NCI-H1694 treated with DMSO at 0.1 percent for 48 hours (cell line): ENCODE measurements around the gene MED9.

Experiments used
- DNase-seq: peaks from one replicate; lab custom pipeline; 2025; lab: John Stamatoyannopoulos, UW

Gene MED9

DNA sequence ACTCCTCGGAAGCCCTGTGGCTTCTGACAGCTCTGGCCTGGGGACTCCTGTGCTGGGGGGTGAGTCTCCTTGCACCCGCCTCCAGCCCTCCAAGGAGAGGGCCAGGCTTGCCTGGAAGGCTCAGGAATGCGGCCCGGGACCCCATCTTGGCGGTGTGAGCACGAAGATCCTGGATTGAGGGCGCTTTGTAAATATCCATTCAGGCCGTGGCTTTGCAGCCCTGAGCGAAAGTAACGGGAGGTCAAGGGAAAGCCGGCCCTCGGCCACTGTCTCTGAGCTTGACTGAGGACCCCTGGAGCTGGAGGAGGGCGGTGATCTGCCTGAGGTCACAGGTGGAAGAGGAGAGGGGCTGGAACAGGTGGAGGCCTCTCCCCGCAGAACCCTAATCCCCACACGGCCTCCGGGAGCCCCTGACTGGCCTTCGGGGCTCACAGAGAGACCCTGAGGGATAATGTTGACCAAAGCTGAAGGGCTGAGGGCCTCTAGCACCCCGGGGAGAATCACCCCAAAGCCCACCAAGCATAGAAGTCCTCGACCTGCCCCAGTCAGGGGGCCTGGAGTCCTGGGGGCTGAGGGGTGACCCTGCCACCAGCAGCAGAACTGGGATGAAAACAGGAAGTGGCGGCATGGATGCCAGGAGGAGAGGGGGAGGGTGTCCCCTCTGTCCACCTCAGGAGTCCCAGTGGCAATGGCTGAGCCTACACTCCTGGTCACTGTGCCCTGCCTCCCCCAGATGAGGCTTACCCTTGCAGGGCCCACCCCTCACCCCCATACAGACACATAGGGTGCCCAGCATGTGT is 27.7 kb downstream of the MED9 start:
- DNase-seq = no peak

DNA sequence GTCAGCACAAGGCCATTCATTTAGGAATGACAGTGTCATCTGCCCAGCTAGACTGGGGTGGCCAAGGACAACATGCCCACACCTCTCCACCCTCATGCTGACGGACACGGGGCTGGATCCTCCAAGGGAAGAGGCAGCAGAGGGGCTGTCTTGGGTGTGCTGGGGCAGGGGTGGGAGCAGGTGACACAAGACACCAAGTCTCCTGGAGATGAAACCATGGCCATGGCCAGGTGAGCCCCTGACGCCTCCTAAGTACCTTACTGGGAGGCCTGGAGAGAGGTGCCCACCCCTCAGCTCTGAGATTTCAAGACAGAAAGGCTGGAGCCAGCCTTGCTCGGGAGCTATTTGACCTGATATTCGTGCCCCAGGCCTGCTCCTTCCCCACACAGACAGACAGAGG is 28.4 kb downstream of the MED9 start:
- DNase-seq = no peak

- no peak for DNase-seq
These were observed 28.9 kb downstream of the MED9 start for GRCh38 chr17:17505610-17506171.

DNA sequence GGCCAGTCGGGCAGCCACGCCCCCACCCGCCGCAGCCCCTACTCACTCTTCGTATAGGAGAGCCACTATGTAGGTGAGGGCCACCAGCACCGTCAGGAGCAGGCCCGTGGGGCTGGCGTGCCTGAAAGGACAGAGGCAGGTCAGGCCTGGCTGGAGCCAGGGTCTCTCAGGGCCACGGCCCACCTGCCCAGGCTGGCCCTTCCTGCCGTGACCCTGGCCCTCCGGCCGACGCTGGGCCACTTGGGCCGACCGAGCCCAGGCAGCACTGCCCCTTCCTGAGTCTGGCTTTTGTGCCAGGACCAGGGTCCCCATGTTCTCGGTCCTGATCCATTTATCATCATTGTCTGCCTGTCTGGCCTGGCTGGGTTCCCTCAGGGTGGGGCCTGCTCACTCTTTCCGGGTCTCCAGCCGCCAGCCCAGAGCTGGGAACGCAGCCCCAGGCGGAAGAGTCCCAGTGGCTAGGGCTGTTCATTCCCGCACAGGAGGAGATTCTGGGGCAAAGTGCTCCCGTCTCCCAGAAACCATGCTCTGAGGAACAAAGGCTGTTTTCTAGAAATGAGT is 29.5 kb downstream of the MED9 start:
- DNase-seq = no peak

DNA sequence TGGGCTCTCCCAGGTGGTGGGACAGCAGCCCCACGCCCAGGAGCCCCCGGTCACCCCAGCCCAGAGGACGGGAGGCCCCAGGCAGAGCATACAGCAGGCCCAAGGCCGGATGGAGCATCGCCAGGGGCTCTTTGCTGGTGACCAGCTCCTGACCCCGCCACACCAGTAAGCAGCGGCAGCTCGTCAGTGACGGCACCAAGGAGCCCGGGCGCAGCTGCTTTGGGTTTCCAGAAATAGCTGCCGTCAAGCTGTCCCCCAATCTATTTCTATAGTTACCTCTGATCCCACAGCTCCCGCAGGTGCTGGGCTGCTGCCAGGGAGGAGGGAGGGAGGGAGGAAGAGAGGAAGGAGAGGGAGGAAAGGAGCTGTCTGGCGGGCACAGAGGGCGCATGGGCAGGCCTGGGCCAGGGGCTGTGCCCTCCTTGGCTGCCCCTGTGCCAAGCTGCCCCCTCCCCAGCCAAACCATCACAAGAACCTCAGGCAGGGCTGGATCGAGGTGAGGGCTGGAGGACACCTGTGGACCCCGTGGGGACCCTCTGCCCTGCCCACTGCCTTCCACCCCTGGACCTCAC is 30.2 kb downstream of the MED9 start:
- DNase-seq = peak; percentile 23

GRCh38 chr17:17507465-17508011 is 30.7 kb downstream of the MED9 start:
- peak; percentile 43 for DNase-seq

DNA sequence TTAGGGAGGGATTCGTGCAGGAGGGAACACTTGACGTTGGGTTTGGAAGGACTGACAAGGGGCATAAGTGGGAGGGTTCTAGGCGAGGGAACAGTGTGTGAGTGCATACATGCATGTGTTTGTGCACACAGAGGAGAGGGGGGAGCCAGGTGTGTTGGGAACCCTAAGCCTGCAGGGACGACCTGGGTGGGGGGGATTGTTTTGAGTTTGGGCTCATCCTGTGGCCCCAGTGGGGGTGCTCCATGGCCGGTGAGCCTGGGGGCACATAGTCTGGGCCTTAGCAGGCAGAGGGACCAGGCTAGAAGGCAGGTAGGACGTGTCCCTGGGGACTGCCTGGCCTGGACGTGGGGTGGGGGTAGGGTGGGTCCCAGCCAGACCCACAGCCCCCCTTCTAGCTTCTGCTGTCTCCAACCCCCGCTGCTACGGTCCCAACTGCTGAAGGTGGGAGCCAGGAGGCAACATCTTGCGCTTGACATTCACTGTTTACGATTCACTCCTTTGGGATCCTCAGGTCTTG is 31.3 kb downstream of the MED9 start:
- no peak for DNase-seq

- no peak for DNase-seq
These were observed 32.1 kb downstream of the MED9 start for GRCh38 chr17:17508646-17509591.

DNA sequence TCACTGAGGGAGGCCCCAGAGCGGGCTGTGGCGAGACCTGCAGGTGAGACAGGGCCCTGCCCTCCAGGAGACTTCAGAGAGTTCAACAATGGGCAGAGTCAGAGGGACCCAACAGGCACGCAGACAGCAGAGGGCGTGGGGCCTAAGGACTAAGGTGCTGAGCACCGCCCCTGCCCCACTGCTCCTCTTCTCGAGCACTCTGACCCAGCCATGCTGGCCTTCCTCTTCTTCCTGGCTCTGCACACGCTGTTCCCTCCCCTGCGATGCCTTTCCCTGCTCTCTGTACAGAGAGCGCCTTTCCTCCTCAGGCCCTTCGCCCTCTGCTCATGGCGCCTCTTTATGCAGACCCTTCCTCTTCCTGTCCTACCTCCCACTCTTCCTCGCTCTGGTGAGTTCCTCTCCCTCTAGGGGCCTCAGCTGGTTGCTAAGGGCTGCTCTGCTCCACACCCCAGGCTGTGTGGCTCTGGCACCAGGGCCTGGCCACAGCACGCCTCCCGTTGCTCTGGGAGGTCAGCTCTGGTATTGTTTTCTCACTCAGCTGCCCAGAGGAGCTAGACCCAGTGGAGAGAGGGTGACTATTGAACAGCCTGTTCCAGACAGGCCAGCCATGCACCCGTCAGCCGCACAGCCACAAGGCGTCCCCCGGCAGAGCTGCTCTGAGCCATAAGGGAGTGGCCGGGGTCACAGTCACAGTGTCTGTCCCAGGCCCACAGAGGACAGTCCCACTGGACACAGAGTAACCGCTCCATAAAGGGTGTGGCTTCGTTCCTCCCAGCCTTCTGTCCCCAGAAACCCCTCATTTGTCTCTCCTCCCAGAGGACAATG is 33.0 kb downstream of the MED9 start:
- no peak for DNase-seq

DNA sequence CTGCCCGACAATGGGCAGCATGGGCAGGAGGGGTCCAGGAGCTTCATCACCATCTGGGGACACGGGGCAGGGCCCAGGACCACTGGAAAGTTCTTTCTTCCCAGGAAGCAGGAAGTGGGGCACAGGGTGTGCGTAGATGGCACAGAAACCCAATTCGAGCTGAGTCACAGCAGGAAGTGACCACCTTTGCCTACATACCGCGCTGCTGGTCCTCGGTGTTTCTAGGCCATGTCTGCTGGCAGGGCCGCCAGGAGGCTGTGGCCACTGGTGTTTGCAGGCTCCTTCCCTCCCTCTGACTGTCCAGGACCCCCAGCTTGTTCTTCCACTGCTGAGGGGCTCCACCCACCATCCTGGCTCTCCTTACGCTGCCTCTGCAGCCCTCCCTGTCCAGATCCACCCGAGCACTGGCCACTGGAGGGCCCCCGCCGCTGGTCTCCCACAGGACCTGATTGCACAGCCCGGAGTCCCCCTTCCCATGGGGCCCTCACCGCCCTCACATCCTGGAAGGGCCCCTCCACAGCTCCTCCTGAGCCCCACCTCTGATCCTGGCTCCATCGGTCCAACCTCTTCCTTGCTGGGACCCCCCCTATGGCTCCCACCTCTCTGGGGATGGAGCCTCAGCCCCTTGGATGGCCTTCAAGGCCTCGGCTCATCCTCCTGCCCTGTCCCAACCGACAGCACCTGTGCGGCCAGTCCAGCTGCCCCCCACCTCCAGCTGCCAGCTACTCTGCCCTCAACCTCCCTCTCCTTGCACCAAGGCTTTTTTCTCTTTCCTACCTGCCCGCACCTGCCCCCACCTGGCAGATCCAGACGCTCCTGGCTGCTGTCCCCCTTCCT is 33.9 kb downstream of the MED9 start:
- no peak for DNase-seq

DNA sequence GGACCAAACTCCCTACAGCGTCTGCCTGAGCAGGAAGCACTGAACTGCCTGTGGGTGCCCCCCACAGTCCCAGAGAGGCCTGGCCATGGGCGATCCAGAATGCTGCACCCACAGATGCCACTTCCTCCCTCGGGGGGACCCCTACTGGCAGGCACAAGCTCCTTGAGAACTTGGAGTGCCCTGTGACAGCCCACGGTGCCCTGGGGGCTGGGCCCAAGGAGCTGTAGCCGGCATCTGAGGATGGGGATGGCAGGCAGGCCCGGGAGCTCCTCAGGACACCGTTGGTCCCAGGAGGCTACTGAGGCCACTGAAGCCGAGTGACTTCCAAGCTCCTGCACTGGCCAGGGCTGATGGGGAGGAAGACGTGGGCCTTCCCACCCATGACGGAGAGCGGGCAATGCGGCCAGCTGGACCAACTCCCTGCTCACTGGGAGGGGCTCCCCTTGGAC is 34.5 kb downstream of the MED9 start:
- DNase-seq = no peak

- DNase-seq = no peak
These were observed 35.4 kb downstream of the MED9 start for GRCh38 chr17:17511881-17512858.

DNA sequence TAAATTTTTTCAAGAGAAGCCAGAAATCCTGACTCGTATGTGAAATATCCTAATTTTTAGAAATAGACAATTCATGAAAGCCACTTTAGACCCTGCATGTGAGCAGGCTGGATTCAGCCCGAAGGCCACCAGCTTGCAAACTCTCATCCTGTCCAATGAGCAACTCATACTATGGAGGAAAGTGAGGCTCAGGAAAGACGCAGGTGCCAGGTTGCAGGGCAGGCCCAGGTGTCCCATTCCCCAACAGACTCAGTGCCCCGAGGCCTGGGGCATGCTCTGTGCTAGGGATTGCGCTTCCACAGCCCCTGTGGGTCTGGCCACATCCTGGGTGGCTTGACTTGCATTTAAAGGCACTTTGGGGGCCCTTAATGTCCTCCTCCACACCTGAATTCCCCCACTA is 36.1 kb downstream of the MED9 start:
- no peak for DNase-seq

- no peak for DNase-seq
These were observed 36.8 kb downstream of the MED9 start for GRCh38 chr17:17513626-17514025.

GRCh38 chr17:17514361-17514992 is 37.7 kb downstream of the MED9 start:
- peak; percentile 34 for DNase-seq

DNA sequence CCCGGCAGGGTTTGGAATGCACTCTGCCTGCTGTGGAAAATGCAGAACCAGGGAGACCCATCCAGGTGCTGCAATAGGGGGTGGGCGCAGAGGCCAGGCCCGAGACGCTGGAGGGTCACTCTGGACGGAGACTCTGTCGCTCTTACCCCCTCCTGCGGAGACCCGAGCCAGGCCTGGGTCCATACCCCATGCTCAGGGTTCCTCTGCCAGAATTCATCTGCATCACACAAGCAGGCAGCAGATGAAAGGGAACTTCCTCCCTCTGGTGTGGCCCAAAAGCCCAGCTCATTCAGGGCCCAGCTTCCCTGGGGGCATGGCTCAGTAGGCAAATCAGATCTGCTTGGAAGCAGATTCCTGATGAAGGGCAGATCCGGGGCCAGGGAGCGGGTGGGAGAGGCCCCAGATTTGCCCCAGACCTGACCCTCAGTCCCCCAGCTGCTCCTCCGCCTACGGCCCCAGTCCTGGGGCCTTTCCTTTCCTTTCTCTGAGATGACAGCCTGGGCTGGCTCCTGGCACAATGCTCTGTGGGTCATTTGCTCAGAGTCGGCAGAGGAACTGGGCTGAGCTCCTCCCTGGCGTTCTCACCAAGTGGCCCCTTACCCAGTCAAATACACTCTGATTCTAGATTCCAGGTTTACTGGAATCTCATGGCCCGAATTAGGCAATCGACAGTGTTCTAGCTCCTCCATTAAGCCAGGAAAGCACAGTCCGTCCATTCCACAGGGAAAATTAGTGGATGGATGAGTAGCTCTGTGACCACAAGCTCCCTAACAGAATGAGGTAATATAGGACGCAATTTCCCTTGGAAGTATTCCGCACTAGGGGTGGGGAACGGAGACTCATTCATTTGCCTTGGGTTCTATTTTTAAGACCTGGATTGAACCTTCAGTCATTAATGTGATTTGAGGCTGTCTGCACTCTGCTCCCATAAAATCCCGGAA is 38.5 kb downstream of the MED9 start:
- no peak for DNase-seq
